Skin epidermis (tissue), 12 donors: ENCODE measurements around the gene KCNN2.

Experiments
- H3K27ac ChIP-seq, 21 experiments: fragments of 200-600 bp; sonication (generic) in 11 of 21; one replicate each; pipeline ENCODE4 v1.5.0; 2020; ENCODE audit warnings: mild to moderate bottlenecking in 3 of 21, inconsistent platforms in 2 of 21, moderate library complexity in 2 of 21
- H3K4me3 ChIP-seq, 7 experiments: fragments of 200-600 bp; sonication (generic) in 2 of 7; one replicate each; pipeline ENCODE4 v1.5.0; 2020; ENCODE audit warnings: inconsistent platforms in 2 of 7, mild to moderate bottlenecking in 2 of 7, moderate library complexity in 1 of 7

The KCNN2 gene

DNA sequence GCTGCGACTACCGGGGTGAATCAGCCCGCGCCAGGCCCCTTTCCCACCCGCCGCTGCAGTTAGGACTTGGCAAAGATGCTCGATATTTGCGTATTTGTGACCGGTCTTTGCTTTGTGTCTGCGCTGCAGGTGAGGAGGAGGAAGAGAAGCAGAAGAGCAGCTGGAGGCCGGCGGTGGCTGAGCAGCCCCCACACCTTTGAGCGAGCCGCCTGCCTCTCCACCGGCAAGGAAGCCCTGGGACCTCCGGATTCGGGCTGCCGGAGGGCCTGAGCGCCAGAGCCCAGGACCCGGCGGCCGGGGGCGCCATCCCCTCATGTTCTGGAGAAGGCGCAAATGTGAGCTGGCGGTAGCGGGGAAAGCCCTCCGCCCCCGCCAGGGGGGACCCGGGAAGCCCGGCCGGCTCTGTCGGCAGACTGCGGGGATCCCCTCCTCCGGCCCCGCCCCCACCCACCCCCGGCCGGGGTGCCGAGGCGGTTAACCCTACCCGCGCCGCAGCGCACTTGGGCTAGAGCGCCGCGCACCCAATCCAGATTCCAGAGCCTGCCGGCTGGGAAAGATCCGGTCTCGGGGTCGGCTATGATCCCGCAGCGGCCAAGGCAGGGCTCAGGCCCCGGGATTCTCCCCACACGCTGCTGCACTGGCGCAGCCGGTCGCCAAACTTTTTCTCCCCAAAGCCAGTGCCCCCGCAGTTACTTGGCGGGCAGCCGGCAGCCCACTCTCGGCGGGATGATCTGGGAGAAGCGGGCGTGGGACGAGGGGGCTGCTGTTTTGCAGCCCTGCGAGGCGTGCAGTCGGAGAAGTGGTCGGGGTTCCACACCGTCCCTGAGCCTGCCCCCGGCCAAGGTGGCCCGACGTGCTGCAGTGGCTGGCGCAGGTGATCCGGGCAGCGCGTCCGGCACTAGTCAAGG lies 800 bp upstream of the KCNN2 start:
- no peak overlapping the region for H3K27ac ChIP-seq
- peak overlapping the region; percentile 30 to 55 (median 43) for H3K4me3 ChIP-seq

DNA sequence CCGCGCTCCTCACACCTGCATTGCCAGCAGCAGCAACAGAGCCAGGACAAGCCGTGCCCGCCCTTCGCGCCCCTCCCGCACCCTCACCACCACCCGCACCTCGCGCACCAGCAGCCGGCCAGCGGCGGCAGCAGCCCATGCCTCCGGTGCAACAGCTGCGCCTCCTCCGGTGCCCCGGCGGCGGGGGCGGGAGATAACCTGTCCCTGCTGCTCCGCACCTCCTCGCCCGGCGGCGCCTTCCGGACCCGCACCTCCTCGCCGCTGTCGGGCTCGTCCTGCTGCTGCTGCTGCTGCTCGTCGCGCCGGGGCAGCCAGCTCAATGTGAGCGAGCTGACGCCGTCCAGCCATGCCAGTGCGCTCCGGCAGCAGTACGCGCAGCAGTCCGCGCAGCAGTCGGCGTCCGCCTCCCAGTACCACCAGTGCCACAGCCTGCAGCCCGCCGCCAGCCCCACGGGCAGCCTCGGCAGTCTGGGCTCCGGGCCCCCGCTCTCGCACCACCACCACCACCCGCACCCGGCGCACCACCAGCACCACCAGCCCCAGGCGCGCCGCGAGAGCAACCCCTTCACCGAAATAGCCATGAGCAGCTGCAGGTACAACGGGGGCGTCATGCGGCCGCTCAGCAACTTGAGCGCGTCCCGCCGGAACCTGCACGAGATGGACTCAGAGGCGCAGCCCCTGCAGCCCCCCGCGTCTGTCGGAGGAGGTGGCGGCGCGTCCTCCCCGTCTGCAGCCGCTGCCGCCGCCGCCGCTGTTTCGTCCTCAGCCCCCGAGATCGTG lies 517 bp downstream of the KCNN2 start:
- Histone ChIP-seq H3K27ac (no peak overlapping the region), H3K4me3 (peak overlapping the region; percentile 30 to 55 (median 43))

DNA sequence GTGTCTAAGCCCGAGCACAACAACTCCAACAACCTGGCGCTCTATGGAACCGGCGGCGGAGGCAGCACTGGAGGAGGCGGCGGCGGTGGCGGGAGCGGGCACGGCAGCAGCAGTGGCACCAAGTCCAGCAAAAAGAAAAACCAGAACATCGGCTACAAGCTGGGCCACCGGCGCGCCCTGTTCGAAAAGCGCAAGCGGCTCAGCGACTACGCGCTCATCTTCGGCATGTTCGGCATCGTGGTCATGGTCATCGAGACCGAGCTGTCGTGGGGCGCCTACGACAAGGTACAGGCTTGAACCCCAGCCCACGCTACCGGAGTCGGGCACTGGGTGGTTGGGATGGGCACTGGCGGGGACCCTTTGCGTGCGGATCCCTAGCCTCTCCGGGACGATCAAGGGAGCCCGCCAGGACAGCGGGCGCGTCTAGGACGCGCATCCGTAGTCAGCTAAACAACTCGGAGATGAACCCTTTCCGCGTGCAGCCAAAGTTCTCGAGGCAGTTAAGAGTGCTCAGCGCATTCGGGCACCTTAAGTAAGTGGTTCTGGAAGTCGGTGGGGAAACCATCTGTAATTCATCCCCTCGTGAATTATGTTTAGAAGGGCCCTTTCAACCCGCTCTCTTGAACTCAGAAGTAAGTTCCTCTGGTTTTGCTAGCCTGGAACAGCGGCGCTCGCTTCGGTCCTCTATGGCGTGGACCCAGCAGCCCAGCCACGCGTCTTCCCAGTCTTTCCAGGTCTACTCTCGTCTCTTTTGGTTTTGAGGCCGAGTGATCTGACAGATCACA lies 1.3 kb downstream of the KCNN2 start:
- H3K27ac ChIP-seq = no peak overlapping the region
- peak overlapping the region; percentile 30 to 55 (median 43) for H3K4me3 ChIP-seq

DNA sequence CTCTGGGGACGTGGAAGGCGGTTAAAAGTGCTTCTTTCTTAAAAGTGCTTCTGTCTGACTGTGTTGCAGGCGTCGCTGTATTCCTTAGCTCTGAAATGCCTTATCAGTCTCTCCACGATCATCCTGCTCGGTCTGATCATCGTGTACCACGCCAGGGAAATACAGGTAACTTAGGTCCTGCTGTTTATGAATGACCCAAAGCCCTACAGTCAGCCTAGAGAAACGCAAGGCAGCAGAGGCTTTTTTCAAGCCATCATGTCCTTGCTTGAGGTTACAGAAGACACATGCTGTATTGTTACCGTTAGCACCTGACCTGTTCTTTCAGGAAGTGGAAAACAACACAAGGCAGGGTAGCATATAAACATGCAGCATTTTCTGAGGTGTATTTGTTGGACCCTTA lies 2.0 kb downstream of the KCNN2 start:
- H3K27ac ChIP-seq = no peak overlapping the region
- H3K4me3 ChIP-seq = peak overlapping the region in 1 of 7 experiments; percentile 44

DNA sequence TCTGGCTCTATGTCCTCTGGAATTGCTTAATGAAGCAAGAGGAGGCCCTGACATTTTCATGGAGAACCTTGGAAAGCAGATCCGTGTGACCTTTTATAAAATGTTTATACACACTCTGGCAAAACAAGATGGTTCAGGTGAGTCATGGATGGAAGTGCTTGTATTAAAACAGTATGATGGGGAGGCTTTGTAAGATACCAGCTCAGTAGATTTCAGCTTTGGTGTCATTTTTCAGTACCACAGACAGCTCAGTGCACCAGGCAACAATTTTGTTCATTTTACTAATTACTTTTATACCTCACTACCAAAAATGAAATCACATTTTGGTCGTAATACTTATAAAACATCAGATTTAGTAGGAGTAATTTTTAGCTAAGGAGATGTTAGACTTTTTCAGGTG lies 5.2 kb downstream of the KCNN2 start:
- no peak overlapping the region for H3K27ac ChIP-seq
- H3K4me3 ChIP-seq = no peak overlapping the region

DNA sequence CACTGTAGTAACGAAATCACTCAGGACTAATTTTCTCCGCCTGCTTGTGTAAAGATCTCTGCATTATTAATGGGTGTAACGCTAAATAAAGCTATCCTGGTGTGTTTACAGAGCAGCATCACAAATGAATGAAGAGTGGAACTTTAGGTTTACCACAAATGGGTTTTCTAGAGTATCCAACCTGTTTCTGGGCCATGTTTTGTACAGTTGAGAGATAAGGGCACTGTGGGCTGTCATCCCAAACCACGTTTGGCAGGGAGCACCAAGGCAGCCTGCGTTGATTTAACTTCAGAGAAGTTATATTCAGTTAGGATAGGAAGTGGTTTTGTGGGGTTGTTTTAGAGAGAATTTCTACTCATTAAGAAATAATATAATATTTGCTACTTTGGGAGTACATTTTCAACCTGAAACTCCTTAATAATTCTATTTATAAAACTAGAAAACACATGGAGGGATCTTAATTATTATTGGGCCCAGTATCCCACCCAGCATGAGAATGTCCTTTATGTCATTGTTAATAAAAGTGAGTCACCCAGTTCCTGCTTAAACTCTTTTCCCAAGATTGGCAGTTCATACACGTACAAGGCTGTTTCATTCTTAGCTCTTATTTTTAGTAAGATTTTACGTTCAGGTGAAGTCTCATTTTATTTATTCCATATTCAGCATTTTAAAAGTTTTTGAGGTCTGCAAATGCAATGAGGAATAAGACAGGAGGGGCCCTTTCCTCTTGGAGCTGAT lies 8.0 kb downstream of the KCNN2 start:
- Histone ChIP-seq H3K4me3 (no peak overlapping the region), H3K27ac (no peak overlapping the region)

DNA sequence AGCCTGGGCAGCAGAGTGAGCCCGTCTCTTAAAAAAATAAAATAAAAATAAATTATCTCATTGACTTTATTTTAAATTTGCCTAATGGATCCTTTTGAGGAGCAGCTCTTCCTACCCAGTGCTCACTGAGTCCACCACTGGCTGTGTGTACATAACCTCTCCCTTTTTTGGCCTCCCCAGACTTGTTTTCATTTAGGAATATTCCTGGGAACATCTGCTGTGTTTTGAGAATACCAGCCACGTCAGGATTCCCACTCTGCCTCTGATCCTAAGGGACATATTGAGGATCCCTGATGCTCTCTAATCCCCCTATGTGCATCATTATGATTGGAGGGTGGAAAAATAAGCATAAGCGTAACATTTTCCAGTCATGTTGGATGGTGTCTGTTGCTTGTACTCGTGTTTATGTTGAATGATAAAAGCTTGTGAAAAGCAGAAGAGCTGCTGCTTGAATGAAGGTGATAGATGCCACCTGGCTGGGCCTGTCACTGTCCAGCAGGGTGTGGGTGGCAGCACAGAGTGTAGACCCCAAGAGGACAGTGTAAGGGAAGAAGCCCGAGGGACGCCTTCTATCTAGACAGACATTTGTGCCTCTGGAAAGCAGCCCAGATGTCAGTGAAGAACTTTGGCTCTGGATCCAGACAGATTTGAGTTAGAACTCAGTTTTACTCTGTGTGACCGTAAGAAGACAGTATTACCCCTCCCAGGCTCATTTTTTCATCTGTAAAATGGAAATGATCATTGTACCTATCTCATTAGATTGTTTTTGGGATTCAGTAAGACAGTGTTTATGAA lies 15.4 kb downstream of the KCNN2 start:
- H3K4me3 ChIP-seq = no peak overlapping the region
- no peak overlapping the region for H3K27ac ChIP-seq

DNA sequence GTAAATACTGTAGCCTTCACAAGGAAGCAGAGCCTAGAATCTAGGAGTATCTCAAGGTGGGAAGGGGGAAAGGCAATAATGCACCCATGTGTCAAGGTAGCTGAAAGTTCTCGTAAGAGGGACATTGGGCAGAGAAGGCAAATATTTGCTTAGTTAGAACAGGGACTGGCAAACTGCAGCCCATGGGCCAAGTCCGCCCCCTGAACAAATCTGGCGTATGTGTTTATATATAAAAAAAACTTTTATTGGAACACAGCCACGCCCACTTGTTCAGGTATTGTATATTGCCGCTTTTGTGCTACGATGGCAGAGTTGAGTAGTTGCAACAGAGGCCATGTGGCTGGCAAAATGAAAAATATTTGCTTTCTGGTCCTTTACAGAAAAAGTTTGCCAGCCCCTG lies 16.1 kb downstream of the KCNN2 start:
- Histone ChIP-seq H3K4me3 (no peak overlapping the region), H3K27ac (no peak overlapping the region)

DNA sequence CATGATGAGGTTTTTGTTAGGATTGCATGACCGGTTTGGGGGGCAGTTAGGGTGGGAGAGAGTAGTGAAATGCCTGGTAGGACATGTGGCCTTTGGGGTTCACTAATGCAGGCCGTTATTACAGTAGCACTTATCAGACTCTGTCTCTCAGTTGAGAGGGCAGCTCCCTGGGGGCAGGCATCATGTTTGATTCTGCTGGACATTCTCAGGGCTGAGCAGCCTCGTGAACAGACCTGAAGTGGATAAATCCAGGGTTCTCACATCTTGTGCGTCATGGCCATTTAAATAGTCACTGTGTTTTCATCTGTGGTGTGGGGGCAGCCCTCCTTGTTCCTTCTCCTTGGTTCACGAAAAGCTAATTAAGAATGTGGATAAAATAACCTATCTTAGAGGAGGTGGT lies 18.9 kb downstream of the KCNN2 start:
- Histone ChIP-seq H3K4me3 (no peak overlapping the region), H3K27ac (no peak overlapping the region)

DNA sequence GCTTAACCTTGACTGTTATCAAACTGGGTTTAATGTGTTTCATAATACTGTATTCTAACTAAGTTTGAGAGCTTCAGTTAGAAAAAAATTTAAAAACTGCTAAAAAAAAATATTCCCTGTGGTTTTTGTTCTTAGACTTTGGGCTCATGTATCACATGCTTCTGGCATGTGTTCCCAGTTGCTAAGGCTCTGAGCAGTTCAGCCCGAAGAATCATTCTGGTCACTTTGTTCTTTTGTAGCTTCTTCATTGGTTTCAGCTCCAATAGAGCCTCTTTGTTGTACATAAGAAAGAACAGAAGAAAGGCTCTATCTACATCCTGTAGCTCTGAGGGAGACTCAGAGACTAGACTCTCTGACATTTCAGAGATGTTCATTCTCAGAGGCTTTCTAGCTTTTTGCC lies 25.6 kb downstream of the KCNN2 start:
- H3K27ac ChIP-seq = peak overlapping the region in 2 of 21 experiments; percentile 5 to 18
- H3K4me3 ChIP-seq = no peak overlapping the region

DNA sequence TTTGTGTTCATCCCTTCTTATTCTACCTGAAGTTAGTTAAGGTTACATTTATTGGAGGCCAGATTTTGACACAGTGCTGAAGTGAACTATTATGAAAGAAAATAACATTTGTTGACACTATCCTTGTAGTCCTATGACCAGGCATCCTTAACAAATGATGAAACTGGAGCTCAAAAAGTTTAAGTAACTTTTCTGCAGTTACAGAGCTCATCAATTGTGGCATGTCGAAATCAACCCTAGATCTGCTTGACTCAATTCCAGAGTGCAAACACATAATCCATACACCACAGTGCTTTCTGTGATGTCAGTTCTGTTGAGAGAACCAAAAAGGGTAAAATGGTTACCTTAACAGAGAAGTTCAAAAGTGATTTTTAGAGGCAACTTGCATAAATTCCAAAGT lies 28.6 kb downstream of the KCNN2 start:
- Histone ChIP-seq H3K4me3 (no peak overlapping the region), H3K27ac (no peak overlapping the region)

DNA sequence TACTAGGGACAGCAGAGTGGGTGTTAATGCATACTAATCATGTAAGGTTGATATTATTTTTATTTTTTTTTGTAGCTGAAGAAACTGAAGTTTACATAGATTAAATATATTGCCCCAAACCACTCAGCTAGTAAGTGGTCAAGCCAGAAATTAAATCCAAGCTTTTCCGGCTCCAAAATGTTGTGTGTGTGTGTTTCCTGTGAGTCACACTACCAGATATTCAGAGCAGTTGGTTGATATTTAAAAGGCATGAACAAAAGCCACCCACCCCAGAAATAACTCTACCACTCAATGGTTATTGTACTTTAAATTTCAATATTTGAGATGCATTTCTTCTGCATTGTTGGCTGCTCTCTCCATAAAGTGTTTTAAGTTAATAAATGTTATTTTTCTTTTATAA lies 29.5 kb downstream of the KCNN2 start:
- Histone ChIP-seq H3K27ac (no peak overlapping the region), H3K4me3 (no peak overlapping the region)

DNA sequence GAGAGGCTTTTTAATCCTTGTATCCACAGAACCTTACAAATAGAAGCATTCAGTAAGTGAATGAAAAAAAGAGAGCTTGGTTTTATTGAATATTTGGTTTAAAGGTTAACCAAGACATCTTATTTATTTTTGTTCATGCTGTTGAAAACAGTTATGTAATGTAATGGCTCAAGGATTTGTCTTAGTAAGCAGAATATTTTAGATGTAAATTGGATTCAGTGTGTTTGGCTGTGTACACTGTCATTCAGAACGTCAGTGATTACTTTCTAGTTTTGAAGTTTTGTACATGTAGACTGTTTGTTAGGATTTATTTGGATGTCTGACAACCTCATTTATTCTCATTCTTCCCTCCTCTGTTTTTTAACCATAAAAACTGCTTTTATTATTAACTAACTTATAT lies 31.3 kb downstream of the KCNN2 start:
- Histone ChIP-seq H3K27ac (no peak overlapping the region), H3K4me3 (no peak overlapping the region)

DNA sequence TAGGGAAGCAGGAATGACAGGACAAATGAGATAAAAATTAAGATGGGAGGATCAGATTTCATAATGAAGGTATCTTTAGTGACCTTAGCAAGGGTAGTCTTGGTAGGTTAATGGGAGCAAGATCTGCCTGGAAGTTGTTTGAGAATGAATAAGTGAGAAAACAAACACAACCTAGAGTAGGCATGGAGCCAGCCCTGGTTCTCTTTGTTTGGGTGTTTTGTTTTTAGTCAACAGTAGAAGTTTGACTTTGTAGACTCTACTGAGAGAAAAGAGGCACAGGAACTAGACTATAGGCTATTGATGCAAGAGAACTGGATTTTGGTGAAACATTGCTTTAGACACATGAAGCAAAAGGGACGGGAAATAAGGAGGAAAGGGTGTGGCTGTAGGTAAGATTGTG lies 40.3 kb downstream of the KCNN2 start:
- H3K4me3 ChIP-seq = no peak overlapping the region
- no peak overlapping the region for H3K27ac ChIP-seq

DNA sequence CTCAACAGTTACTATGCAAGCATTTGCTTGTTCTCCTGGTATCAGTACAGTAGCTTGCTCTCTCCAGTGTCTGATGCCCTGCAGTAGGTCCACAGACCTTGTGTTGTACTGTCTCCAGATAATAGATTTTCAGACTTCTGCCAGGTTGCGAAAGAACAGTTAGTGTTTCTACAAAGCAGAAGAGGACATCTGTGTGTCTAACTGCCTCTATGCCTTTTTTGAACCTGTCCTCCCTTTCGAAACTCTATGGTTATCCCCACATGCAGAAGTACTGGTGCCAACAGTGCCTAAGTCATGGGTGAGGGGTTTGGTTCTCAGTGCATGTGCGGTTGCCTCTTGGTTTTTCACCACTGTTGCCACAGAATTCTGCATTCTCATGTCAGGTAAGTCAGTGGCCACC lies 45.9 kb downstream of the KCNN2 start:
- Histone ChIP-seq H3K4me3 (no peak overlapping the region), H3K27ac (no peak overlapping the region)

DNA sequence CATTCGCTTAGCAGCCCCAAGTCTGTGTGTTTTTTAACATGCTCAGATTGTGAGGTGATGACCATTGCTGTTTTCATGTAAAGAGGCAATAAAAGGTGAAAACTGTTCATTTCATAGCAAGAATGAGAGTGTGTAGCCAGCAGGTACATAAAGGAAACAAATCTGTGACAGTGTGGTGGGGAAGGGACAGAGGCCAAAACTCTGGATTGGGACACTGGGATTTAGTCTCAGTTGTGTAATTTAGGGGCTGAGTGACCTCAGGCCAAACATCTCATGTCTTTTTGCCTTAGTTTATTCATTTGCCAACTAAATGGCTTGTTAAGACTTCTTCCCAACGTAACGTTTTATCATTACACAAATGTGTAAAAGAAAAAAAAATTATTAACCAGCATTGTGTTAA lies 47.0 kb downstream of the KCNN2 start:
- no peak overlapping the region for H3K27ac ChIP-seq
- H3K4me3 ChIP-seq = no peak overlapping the region

DNA sequence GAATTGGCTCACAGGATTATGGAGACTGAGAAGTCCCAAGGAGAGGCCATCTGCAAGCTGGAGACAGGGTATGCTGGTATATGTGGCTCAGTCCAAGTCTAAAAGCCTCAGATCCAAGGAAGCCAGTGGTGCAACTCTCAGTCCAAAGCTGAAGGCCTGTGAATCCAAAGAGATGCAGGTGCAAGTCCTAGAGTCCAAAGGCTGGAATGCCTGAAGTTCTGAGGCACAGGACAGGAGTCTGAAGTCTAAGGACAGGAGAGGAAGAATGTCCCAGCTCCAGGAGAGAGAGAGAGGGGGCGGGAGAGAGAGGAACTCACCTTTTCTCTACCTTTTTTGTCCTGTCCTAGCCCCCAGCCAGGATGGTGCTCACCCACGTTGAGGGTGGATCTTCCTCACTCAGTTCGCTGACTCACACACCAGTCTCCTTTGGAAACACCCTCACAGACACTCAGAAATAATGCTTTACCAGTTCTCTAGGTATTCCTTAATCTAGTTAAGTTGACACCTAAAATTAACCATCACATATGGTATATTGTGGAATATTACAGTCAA lies 49.6 kb downstream of the KCNN2 start:
- no peak overlapping the region for H3K27ac ChIP-seq
- H3K4me3 ChIP-seq = no peak overlapping the region

DNA sequence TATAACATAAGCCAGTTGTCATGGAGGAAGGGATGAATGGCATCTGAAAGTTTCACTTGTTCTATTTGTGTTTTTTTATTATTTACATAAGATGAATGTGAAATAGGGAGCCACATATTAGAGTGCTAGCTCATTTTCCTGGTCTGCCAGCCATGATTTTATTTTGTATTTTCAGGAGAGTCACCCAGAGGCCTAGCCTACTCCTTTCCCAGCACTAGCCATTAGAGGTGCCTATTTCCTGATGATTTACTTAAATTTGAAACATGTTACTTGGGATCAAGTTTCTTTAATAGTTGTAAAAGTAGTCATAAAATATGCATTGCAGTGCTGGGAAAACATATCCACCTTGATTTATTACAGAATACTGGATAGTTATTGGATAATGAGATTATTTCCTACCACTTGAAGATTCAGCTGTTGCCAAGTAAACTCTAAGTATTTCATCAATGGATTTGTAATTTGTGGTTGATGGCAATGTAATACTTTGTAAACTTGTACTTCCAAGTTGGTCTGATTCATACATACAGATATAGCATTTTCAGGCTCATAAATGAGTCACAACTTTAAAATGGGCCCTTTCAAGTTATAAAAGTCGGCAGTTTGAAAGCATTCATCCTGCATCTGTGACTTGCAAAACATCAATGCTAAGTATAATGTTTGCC lies 50.8 kb downstream of the KCNN2 start:
- H3K27ac ChIP-seq = no peak overlapping the region
- H3K4me3 ChIP-seq = no peak overlapping the region
